Neural cell (in vitro differentiated cells): ENCODE data around the gene PMM2.
"Not testable (repeated sequence)": the region's sequence is repeated elsewhere in the genome, so short reads cannot be mapped to it uniquely, and the experiment has no call there.

Experiments
- EP300 ChIP-seq: fragments of 450-650 bp; conservative IDR thresholded peaks from 2 replicates; pipeline ENCODE4 v1.6.1; 2014; ENCODE audit warnings: antibody characterized with exemption, mild to moderate bottlenecking, moderate library complexity; ENCODE audit not compliant: poor library complexity, severe bottlenecking
- EZH2 ChIP-seq: fragments of 200-600, 300-800 bp; shearing (Covaris generic), sonication (generic); IDR thresholded peaks from 2 replicates; pipeline ENCODE4 v1.6.1; 2014; ENCODE audit warnings: antibody characterized with exemption, low read length, borderline replicate concordance, mild to moderate bottlenecking; ENCODE audit not compliant: insufficient read depth, poor library complexity, severe bottlenecking
- MXI1 ChIP-seq: fragments of 450-650 bp; conservative IDR thresholded peaks from 2 replicates; pipeline ENCODE4 v1.6.1; 2014; ENCODE audit warnings: antibody characterized with exemption, mild to moderate bottlenecking; ENCODE audit not compliant: poor library complexity, severe bottlenecking
- POLR2AphosphoS5 ChIP-seq: IDR thresholded peaks from 2 replicates; pipeline ENCODE4 v1.6.1; 2012
- RAD21 ChIP-seq: fragments of 450-650 bp; conservative IDR thresholded peaks from 2 replicates; pipeline ENCODE4 v1.6.1; 2014; ENCODE audit warnings: antibody characterized with exemption, mild to moderate bottlenecking, moderate library complexity
- REST ChIP-seq: IDR thresholded peaks from 2 replicates; pipeline ENCODE4 v1.6.1; 2012; ENCODE audit warnings: borderline replicate concordance
- SMC3 ChIP-seq: fragments of 450-650 bp; conservative IDR thresholded peaks from 2 replicates; pipeline ENCODE4 v1.6.1; 2014; ENCODE audit warnings: antibody characterized with exemption, mild to moderate bottlenecking, moderate library complexity; ENCODE audit not compliant: poor library complexity
- TAF1 ChIP-seq: IDR thresholded peaks from 2 replicates; pipeline ENCODE4 v1.6.1; 2012; ENCODE audit warnings: low read depth
- TF ChIP-seq, protein P1 (sequence below): fragments of 450-650 bp; IDR thresholded peaks from 2 replicates; pipeline ENCODE4 v1.5.1; 2014; ENCODE audit warnings: antibody characterized with exemption, mild to moderate bottlenecking, moderate library complexity; ENCODE audit not compliant: poor library complexity, severe bottlenecking

DNA sequence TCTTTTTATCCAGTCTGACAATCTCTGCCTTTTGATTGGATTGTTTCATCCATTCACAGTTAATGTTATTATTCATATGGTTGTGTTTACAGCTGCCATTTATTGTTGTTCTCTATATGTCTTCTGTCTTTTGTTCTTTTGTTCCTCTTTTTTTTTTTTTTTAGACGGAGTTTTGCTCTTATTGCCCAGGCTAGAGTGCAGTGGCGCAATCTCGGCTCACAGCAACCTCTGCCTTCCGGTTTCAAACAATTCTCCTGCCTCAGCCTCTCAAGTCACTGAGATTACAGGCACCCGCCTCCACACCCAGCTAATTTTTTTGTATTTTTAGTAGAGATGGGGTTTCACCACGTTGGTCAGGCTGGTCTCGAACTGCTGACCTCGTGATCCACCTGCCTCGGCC, 48.7 kb upstream of the PMM2 start:
- not testable (repeated sequence) for TF ChIP-seq EZH2, POLR2AphosphoS5, RAD21, MXI1, REST, TAF1, SMC3, EP300
- TF ChIP-seq, protein P1, sequence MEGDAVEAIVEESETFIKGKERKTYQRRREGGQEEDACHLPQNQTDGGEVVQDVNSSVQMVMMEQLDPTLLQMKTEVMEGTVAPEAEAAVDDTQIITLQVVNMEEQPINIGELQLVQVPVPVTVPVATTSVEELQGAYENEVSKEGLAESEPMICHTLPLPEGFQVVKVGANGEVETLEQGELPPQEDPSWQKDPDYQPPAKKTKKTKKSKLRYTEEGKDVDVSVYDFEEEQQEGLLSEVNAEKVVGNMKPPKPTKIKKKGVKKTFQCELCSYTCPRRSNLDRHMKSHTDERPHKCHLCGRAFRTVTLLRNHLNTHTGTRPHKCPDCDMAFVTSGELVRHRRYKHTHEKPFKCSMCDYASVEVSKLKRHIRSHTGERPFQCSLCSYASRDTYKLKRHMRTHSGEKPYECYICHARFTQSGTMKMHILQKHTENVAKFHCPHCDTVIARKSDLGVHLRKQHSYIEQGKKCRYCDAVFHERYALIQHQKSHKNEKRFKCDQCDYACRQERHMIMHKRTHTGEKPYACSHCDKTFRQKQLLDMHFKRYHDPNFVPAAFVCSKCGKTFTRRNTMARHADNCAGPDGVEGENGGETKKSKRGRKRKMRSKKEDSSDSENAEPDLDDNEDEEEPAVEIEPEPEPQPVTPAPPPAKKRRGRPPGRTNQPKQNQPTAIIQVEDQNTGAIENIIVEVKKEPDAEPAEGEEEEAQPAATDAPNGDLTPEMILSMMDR, result not testable (repeated sequence)
